ENCODE measurements around the gene UGDH.
A peak's percentile ranks its signal among the peaks of the same experiment; 100 is the strongest.
"Not testable (repeated sequence)": the region's sequence is repeated elsewhere in the genome, so short reads cannot be mapped to it uniquely, and the experiment has no call there.

Gene UGDH

GRCh38 chr4:39528061-39528465, 824 bp upstream of the UGDH start:
- DNase-seq, result no peak

- DNase-seq, result peak; percentile 25
These were observed 409 bp downstream of the UGDH start for GRCh38 chr4:39526765-39527295.

DNA sequence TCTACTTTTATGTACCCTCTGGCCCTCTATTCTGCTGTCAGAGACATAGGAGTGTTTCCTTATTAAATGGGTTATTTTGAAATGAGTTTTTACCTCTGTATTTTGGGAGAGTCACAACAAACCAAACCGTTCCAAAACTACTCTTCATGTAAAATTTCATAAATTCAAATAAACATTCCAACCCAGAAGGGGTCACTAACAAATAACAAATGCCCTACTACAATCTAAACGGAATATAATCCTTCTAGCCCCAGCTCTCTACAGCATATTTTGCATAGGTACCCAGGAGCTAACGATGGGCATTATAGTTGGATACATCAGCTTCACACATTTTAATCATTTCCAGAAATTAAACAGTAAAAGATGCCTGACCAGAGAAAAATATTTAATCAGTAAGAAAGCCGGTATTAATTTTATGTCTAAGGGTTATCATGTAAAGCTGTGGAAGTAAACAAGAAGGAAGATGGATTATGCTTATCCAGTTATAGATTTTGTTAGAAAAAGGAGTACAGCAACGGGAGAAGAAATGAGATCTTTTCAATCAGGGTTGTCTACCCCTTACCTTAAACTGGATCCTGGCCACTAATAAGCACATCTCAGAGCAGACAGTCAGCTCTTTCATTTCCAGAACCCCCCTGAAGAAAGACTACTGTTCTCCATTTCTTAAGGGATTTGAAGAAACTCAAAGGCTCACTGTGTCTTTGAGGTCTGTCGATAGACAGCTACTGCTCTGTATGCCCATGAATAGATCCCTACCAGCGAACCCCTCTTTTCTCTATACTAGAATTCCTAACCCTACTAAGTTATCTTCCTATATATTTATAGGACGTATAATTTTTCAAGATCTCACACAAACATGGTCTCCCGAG, 1.2 kb downstream of the UGDH start:
- no peak for DNase-seq

DNA sequence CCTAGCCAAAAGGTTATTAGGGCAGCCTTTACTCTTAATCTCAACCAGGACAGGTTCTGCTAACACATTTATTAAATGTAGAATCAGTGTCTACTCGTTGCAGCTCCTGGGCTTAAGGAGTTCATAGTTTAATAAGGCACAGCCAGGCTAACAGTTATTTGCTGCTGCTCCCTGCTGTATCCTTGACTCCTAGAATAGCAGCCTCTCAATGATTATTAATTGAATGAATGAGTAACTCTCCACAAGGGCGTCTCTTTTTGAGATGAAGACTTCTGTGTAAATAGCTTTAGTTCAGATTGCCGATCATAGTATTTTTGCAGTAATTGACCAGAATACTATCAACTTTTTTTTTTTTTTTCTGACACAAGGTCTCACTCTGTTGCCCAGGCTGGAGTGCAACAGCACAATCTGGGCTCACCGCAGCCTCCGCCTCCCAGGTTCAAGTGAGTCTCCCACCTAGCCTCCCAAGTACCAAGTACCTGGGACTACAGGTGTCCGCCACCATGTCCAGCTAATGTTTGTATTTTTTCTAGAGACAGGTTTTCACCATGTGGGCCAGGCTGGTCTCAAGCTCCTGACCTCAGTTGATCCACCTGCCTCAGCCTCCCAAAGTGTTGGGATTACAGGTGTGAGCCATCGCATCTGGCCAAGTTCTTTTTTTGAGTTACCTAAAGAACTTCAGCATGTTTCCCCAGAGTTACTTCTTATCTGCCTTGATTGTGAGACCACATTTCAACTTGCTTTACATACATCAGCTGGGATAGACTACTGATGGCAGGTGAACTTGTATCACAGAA, 2.9 kb downstream of the UGDH start:
- DNase-seq, result no peak

DNA sequence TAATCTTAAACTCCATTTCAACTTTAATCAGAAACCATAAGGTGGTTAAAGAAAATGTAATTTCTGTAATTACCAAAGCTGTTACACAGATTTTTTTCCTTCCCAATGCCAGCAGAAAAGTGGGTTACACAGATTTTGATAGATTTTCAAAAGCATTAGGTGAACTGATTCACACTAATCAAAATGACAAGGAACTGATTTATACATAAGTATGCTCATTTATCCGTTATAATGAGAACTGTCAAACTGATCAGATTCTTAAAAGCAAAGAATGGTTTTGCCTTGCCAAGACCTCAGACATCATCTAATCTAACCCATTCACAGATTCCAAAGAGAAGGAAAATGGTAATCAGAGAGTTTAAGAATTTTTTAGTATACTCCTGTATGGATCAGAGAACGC, 5.2 kb downstream of the UGDH start:
- DNase-seq, result no peak

DNA sequence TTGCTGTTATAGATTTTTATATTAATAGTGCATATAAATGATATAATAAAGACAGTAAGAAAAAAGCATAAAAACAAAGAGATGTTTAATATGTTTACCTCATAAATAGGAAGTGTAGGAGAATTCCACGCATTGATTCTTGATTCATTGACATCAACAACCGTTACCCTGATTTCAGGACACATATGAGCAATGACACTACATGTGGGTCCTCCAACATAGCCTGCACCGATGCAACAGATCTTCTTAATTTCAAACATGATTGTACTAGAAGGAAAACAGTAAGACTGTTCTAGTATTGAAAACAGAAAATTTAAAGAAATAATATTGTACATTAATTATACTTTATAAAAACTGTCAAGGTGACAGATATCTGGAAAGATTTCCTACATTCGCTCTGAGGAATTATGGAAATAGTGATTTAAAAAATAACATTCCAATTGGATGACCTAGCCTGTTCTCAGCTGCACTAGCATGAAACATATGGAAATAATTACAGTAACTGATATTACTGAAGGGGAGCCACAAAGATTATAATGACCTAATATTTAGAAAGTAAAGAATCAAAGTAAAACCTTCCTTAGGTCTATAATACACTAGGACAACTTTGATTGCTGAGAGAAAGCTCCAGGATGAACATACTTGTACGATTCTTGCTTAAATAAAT, 5.9 kb downstream of the UGDH start:
- peak; percentile 77 for DNase-seq

- DNase-seq, result no peak
These were observed 8.8 kb downstream of the UGDH start for GRCh38 chr4:39518484-39518883.

DNA sequence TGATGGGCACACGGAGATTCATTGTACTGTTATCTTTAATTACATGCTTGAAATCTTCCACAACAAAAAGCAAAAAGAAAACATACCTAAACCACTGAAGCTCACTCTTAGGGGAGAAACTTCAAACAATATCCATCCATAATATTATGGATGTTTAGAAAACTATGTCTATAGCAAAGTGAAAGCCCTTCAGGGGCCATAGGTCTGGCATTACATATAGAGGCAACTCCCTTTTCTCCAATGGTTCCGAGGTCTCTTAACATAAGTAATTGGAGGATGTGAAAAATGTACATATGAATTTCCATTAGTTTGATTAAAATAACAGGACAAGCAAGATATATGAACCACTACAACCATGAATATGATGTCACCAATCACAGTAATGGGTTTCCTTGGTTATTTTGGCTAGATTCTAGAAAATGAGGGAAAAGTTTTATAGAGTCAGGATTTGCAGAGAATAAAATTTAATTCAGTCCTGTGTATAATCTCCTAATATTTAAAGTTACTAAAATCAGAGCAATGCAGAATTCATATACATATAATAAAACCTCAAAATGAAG, 10.8 kb downstream of the UGDH start:
- DNase-seq, result no peak

GRCh38 chr4:39515669-39516401, 11.4 kb downstream of the UGDH start:
- DNase-seq, result not testable (repeated sequence)

DNA sequence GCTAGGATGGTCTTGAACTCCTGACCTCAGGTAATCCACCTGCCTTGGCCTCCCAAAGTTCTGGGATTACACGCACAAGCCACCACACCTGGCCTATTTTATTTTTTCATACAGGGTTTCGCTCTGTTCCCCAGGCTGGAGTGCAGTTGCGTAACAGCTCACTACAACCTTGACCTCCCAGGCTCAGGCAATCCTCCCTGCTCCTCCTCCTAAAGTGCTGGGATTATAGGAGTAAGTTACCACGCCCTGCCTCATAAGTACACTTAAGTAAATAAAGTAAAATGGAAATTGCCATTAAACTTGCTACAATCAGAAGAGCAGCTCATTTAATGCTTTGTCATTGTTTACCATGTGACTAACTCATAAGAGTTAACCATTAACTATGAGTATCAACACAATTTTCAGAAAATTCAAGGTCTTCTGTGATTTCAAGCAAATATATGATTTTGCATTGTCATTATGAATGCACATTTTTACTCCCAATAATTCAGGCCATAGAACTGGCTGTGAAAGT, 12.3 kb downstream of the UGDH start:
- no peak for DNase-seq

DNA sequence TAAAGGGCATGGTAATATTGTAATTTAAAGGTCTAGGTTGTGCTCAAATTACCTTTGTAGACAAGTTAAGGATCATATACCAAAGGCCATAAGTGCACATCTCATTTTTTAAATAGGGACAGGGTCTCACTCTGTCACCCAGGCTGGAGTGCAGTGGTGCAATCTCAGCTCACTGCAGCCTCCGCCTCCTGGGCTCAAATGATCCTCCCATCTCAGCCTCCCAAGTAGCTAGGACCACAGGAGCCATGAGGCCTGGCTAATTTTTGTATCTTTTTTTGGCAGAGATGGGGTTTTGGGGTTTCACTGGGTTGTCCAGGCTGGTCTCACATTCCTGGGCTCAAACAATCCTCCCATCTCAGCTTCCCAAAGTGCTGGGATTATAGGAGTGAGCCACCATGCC, 13.0 kb downstream of the UGDH start:
- not testable (repeated sequence) for DNase-seq

DNA sequence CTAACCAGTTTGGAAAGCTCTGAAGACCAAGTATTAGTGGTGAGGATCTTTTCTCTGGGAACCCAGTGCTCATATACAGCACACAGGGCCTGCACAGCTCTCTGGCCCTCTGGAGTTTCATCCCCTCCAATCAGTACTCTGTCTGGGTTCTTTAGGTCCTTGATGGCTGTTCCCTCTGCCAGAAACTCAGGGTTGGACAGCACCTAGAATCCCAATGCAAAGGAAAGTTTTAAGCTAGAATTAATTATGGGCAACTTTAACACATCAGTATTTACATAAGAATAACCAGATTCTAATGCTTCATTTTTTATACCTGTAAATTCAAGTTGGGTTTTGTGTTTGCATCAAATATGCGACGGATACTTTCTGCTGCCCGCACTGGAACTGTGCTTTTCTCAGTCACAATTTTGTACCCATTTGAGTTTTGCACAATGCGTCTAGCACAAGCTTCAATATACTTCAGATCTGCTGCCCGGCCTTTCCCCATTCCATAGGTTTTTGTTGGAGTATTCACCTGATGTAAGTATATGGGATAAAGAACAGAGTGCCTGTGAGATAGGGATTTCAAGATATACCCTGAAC, 16.8 kb downstream of the UGDH start:
- DNase-seq, result no peak

- no peak for DNase-seq
These were observed 21.7 kb downstream of the UGDH start for GRCh38 chr4:39505581-39505980.

DNA sequence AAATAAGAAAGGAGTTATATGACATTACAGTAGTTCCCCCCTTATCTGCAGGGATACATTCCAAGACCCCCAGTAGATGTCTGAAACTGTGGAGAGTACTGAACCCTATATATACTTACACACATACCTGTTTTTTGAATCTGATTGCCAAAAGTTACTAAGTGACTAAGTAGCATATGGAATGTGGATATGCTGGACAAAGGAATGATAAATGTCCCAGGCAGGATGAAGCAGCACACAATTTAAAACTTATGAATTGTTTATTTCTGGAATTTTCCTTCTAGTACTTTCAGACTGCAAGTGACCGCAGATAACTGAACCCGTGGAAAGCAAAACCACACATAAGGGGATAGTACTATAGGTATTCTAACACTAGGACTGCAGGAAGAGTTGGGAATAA, 22.7 kb downstream of the UGDH start:
- DNase-seq, result no peak

- not testable (repeated sequence) for DNase-seq
These were observed 24.6 kb downstream of the UGDH start for GRCh38 chr4:39502664-39503035.

DNA sequence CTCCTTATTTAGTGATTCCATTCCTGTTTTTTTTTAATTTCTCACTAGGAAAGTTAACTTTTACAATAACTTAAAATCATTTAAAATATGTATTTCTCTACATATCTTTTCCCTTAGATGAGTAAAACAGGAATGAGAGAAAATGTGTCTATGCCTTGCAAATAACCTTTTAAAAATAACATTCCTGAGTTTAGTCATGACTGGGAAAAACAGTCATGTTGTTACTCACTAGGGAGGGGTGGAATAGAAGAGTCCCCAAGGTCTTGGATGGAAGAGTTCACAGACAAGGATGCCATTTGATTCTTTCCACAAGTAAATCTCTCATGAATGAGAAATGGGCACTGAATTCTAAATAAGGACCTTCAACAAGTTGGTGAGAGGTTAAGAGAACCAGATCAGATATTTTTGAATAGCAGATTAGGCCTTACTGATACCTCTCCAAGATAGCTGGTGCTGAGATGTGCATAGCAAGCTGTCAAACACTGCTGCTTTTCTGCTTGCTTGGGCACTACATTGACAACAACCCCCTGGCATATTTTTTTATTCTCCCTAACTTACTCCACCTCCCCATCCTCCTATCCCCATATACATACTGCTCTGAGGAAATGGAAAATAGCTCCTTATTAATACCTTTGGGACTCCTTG, 25.1 kb downstream of the UGDH start:
- peak; percentile 74 for DNase-seq

DNA sequence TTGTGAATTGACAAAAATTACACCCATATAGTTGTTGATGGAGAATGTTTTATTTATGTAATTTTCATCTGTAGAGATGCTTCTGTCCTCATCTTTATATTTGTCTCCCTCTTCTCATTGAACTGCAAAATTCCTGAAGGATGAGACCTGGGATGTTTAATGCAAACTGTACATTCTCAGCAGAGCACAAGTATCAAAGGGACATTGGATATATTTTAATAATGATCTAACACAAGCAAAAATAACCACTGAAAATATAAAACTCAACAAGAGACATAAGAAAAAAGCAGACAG, 28.6 kb downstream of the UGDH start:
- DNase-seq, result no peak

DNA sequence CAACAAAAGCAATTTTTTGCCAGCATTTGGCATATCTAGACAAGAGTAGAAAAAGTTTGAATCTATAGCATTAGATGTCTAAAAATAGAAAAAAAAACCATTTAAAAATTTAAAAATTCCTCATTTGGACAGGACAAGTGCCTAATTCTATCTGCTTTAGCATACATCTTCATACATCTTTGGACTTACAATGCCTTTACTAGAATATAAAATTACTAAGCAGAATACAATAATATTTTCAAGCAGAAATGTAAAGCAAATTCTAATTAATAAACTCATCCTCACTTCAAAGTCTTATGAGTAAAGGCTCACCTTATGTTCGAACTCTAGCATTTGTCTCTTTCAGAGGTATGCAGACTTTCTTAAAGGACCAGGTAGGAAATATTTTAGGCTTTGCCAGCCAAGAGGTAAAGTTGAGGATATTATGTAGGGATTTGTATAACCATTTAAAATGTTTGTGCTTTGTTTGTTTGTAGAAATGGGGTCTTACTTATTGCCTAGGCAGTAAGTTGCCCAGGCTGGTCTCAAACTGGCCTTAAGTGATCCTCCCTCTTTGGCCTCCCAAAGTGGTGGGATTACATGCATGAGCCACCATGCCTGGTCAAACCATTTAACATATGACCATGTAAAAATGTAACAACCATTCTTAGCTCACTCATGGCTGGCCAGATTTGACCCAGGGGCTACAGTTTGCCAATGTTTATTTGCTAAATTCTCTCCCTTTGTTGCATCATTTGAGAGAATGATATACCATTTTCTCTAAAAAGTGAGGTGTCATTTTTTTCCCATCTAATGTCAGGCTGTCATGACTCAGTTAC, 29.1 kb downstream of the UGDH start:
- no peak for DNase-seq

GRCh38 chr4:39495446-39496213, 31.6 kb downstream of the UGDH start:
- DNase-seq, result no peak

All from fibroblast of skin of abdomen (primary cell).